ENCODE results near the gene ST7. TPM values are rescaled to one million over a fixed set of nuclear protein-coding genes. Genes with fewer than 3 reads are reported as not detected.

The ST7 gene
- total RNA-seq, 2 experiments from 2014 or later, result 5.9 to 9.2 TPM

- no peaks in the 10 kb centered on the region for H3K36me3 Mint-ChIP-seq (ENCODE audit: low read depth)
- peaks cover 17% of the 10 kb centered on the region for H3K4me1 Mint-ChIP-seq (ENCODE audit: low read depth)
- no peak for DNase-seq
- CTCF ChIA-PET, result interaction anchor here (1.3 kb wide), 1 partner anchor 10 kb away, joined by 4 read pairs; no protein-coding TSS in a partner anchor
- POLR2A ChIA-PET, result no interaction called here
- no peak overlapping the region for H3K27ac Mint-ChIP-seq
- H3K4me3 Mint-ChIP-seq, result no peak overlapping the region
- TF ChIP-seq CTCF (IDR thresholded peaks at IDR 0.05), result no peak
- intact Hi-C loops (cut with micrococcal nuclease), result no loop called here
- peaks cover 3% of the 10 kb centered on the region for H3K27me3 Mint-ChIP-seq
- ATAC-seq, result no peak
- H3K9me3 Mint-ChIP-seq, result no peaks in the 10 kb centered on the region
These were observed 3.1 kb upstream of the ST7 start for GRCh38 chr7:116949941-116950801.

GRCh38 chr7:116950889-116951351 is 2.4 kb upstream of the ST7 start:
- TF ChIP-seq CTCF (IDR thresholded peaks at IDR 0.05), result no peak
- no peak for ATAC-seq
- Mint-ChIP-seq H3K36me3 (ENCODE audit: low read depth) (peaks cover 2% of the 10 kb centered on the region), H3K27me3 (peaks cover 3% of the 10 kb centered on the region), H3K4me3 (no peak overlapping the region), H3K9me3 (no peaks in the 10 kb centered on the region), H3K4me1 (ENCODE audit: low read depth) (peaks cover 24% of the 10 kb centered on the region), H3K27ac (no peak overlapping the region)
- POLR2A ChIA-PET, result no interaction called here
- CTCF ChIA-PET, result interaction anchor here (1.3 kb wide), 1 partner anchor 11 kb away, joined by 4 read pairs; no protein-coding TSS in a partner anchor
- DNase-seq, result no peak
- intact Hi-C loops (cut with micrococcal nuclease), result no loop called here

GRCh38 chr7:116951366-116952292 is 1.7 kb upstream of the ST7 start:
- TF ChIP-seq CTCF (IDR thresholded peaks at IDR 0.05), result no peak
- DNase-seq (no peak), ATAC-seq (no peak)
- ChIA-PET CTCF (interaction anchor here (1.2 to 1.5 kb wide), 4 partner anchors 12 to 170 kb away, joined by 3 to 4 read pairs (median 4); no protein-coding TSS in a partner anchor), POLR2A (no interaction called here)
- Mint-ChIP-seq H3K27ac (no peak overlapping the region), H3K27me3 (peaks cover 3% of the 10 kb centered on the region), H3K4me3 (peak overlapping the region; percentile 19), H3K9me3 (no peaks in the 10 kb centered on the region), H3K36me3 (ENCODE audit: low read depth) (peaks cover 4% of the 10 kb centered on the region), H3K4me1 (ENCODE audit: low read depth) (peaks cover 31% of the 10 kb centered on the region)
- intact Hi-C loops (cut with micrococcal nuclease), result no loop called here

GRCh38 chr7:116952635-116953371 is 498 bp upstream of the ST7 start:
- H3K4me3 Mint-ChIP-seq, result peak overlapping the region; percentile 79
- peak overlapping the region; percentile 74 for H3K27ac Mint-ChIP-seq
- DNase-seq, result no peak
- ChIA-PET CTCF (interaction anchor here (1.2 to 1.5 kb wide), 5 partner anchors 20 to 175 kb away, joined by 3 to 7 read pairs (median 3); no protein-coding TSS in a partner anchor), POLR2A (interaction anchor here (1.0 to 1.8 kb wide), 5 partner anchors 8 to 173 kb away, joined by 3 to 5 read pairs (median 3); no protein-coding TSS in a partner anchor)
- peaks cover 32% of the 10 kb centered on the region for H3K4me1 Mint-ChIP-seq (ENCODE audit: low read depth)
- intact Hi-C loops (cut with micrococcal nuclease), result no loop called here
- ATAC-seq, result no peak
- peaks cover 3% of the 10 kb centered on the region for H3K27me3 Mint-ChIP-seq
- no peak for TF ChIP-seq CTCF (IDR thresholded peaks at IDR 0.05)
- H3K36me3 Mint-ChIP-seq (ENCODE audit: low read depth), result peaks cover 5% of the 10 kb centered on the region
- H3K9me3 Mint-ChIP-seq, result no peaks in the 10 kb centered on the region
